NCI-H524 (cell line): ENCODE results near the gene RPS6KA1.
A peak's percentile ranks its signal among the peaks of the same experiment; 100 is the strongest.
"Not testable (repeated sequence)": the region's sequence is repeated elsewhere in the genome, so short reads cannot be mapped to it uniquely, and the experiment has no call there.

ENCODE experiments used
- DNase-seq, 2 experiments: peaks; one replicate each; lab custom pipeline; 2025; lab: John Stamatoyannopoulos, UW

The RPS6KA1 gene

GRCh38 chr1:26529655-26530409 is at the start of gene RPS6KA1:
Gene RPS6KA1 (plus strand): TSS chr1:26529761. CDS start chr1:26529921, 160 bp downstream.
- peak; percentile 26 to 69 for DNase-seq

- DNase-seq = no peak
Measured at GRCh38 chr1:26482921-26483320, 46.6 kb upstream of the RPS6KA1 start.

GRCh38 chr1:26483980-26484379 is 45.6 kb upstream of the RPS6KA1 start:
- DNase-seq = no peak

GRCh38 chr1:26490155-26490554 is 39.4 kb upstream of the RPS6KA1 start:
- DNase-seq = no peak

- no peak for DNase-seq
Measured at GRCh38 chr1:26493267-26493666, 36.3 kb upstream of the RPS6KA1 start.

GRCh38 chr1:26493938-26494337 is 35.6 kb upstream of the RPS6KA1 start:
- no peak for DNase-seq

GRCh38 chr1:26496861-26497260 is 32.7 kb upstream of the RPS6KA1 start:
- DNase-seq = no peak

GRCh38 chr1:26498894-26499293 is 30.7 kb upstream of the RPS6KA1 start:
- DNase-seq = no peak

GRCh38 chr1:26500488-26501175 is 28.9 kb upstream of the RPS6KA1 start:
- DNase-seq = peak; percentile 69 to 83

- DNase-seq = not testable (repeated sequence)
Measured at GRCh38 chr1:26510711-26511110, 18.9 kb upstream of the RPS6KA1 start.

- DNase-seq = not testable (repeated sequence)
Measured at GRCh38 chr1:26515836-26516235, 13.7 kb upstream of the RPS6KA1 start.

- DNase-seq = peak in 1 of 2 experiments; percentile 22
Measured at GRCh38 chr1:26516987-26517765, 12.4 kb upstream of the RPS6KA1 start.

- no peak for DNase-seq
Measured at GRCh38 chr1:26517766-26518049, 11.9 kb upstream of the RPS6KA1 start.

- no peak for DNase-seq
Measured at GRCh38 chr1:26518355-26518754, 11.2 kb upstream of the RPS6KA1 start.

- no peak for DNase-seq
Measured at GRCh38 chr1:26520339-26520738, 9.2 kb upstream of the RPS6KA1 start.

- DNase-seq = no peak
Measured at GRCh38 chr1:26521669-26522030, 7.9 kb upstream of the RPS6KA1 start.

GRCh38 chr1:26522073-26522472 is 7.5 kb upstream of the RPS6KA1 start:
- no peak for DNase-seq

GRCh38 chr1:26524181-26524580 is 5.4 kb upstream of the RPS6KA1 start:
- DNase-seq = no peak

- no peak for DNase-seq
Measured at GRCh38 chr1:26526287-26526686, 3.3 kb upstream of the RPS6KA1 start.

GRCh38 chr1:26529405-26529654 is 231 bp upstream of the RPS6KA1 start:
- no peak for DNase-seq

GRCh38 chr1:26530410-26530894 is 891 bp downstream of the RPS6KA1 start:
- no peak for DNase-seq

GRCh38 chr1:26530895-26531598 is 1.5 kb downstream of the RPS6KA1 start:
- peak; percentile 8 to 14 for DNase-seq
